ENCODE measurements around the gene C1QL4.
"Not testable (repeated sequence)": the region's sequence is repeated elsewhere in the genome, so short reads cannot be mapped to it uniquely, and the experiment has no call there.

Gene C1QL4

GRCh38 chr12:49347311-49348193, 10.6 kb upstream of the C1QL4 start:
- peak; percentile 70 for DNase-seq

GRCh38 chr12:49346659-49347310, 9.8 kb upstream of the C1QL4 start, which contains the start of gene DNAJC22:
Gene DNAJC22 (plus strand): TSS chr12:49346888. CDS start chr12:49348873, 1,985 bp downstream.
- DNase-seq = no peak

- no peak for DNase-seq
Measured at GRCh38 chr12:49345825-49346658, 9.1 kb upstream of the C1QL4 start.

- no peak for DNase-seq
Measured at GRCh38 chr12:49345051-49345824, 8.2 kb upstream of the C1QL4 start.

- DNase-seq = no peak
Measured at GRCh38 chr12:49344486-49345050, 7.6 kb upstream of the C1QL4 start.

- DNase-seq = no peak
Measured at GRCh38 chr12:49342914-49343731, 6.1 kb upstream of the C1QL4 start.

GRCh38 chr12:49342066-49342913, 5.3 kb upstream of the C1QL4 start:
- peak; percentile 77 for DNase-seq

GRCh38 chr12:49341777-49342065, 4.7 kb upstream of the C1QL4 start:
- DNase-seq = no peak

GRCh38 chr12:49340971-49341776, 4.2 kb upstream of the C1QL4 start:
- DNase-seq = no peak

GRCh38 chr12:49340095-49340870, 3.3 kb upstream of the C1QL4 start:
- no peak for DNase-seq

GRCh38 chr12:49339464-49339861, 2.5 kb upstream of the C1QL4 start:
- no peak for DNase-seq

GRCh38 chr12:49338830-49339463, 2.0 kb upstream of the C1QL4 start:
- no peak for DNase-seq

- no peak for DNase-seq
Measured at GRCh38 chr12:49335955-49336644, 888 bp downstream of the C1QL4 start.

GRCh38 chr12:49335118-49335954, 1.7 kb downstream of the C1QL4 start:
- DNase-seq = no peak

GRCh38 chr12:49334681-49335080, 2.3 kb downstream of the C1QL4 start:
- DNase-seq = no peak

GRCh38 chr12:49334226-49334625, 2.8 kb downstream of the C1QL4 start:
- no peak for DNase-seq

- DNase-seq = not testable (repeated sequence)
Measured at GRCh38 chr12:49333778-49334177, 3.2 kb downstream of the C1QL4 start.

All from CD4-positive, alpha-beta T cell treated with Interferon gamma for 1 hour (primary cell).